ENCODE results near the gene CRBN. TPM values are rescaled to one million over a fixed set of nuclear protein-coding genes. Genes with fewer than 3 reads are reported as not detected.

Gene CRBN
- polyA plus RNA-seq, 1 of the 3 experiments (the other 2 are of a cell fraction) = 17.5 TPM

GRCh38 chr3:3126477-3127431 lies 52.7 kb downstream of the CRBN start, which contains the start of gene TRNT1 (continued):
- TF ChIP-seq TEAD4 (IDR thresholded peaks at IDR 0.05; ENCODE audit: borderline replicate concordance, insufficient read depth) = no peak
- TF ChIP-seq CHD2 (IDR thresholded peaks at IDR 0.05; ENCODE audit: low read length, partially characterized antibody) = no peak
- TF ChIP-seq EP300 (IDR thresholded peaks at IDR 0.05; ENCODE audit: borderline replicate concordance in 1 of 2, low read depth in 1 of 2, low read length in 1 of 2) = no peak
- no peak for TF ChIP-seq FOXM1 (IDR thresholded peaks at IDR 0.05; ENCODE audit: low read depth)
- no peak for TF ChIP-seq FOSL2 (IDR thresholded peaks at IDR 0.05; ENCODE audit: borderline replicate concordance, low read depth)
- no peak; the same call in 1 of the 2 replicates for TF ChIP-seq SIN3A (IDR thresholded peaks at IDR 0.05; ENCODE audit: borderline replicate concordance, low read depth, low read length)
- no peak for TF ChIP-seq GATA2 (CRISPR knock-in tag; IDR thresholded peaks at IDR 0.05)
- peak; percentile 78 for TF ChIP-seq MXI1 (IDR thresholded peaks at IDR 0.05; ENCODE audit: low read depth, low read length)
- peak; percentile 72 for TF ChIP-seq USF1 (IDR thresholded peaks at IDR 0.05; ENCODE audit: borderline replicate concordance, low read depth)
- TF ChIP-seq MEF2A (IDR thresholded peaks at IDR 0.05; ENCODE audit: borderline replicate concordance, low read depth) = no peak
- TF ChIP-seq POLR2AphosphoS5 (IDR thresholded peaks at IDR 0.05; ENCODE audit: low read depth, low read length) = peak; percentile 69
- TF ChIP-seq JUND (IDR thresholded peaks at IDR 0.05) = no peak
- TF ChIP-seq, protein P1, sequence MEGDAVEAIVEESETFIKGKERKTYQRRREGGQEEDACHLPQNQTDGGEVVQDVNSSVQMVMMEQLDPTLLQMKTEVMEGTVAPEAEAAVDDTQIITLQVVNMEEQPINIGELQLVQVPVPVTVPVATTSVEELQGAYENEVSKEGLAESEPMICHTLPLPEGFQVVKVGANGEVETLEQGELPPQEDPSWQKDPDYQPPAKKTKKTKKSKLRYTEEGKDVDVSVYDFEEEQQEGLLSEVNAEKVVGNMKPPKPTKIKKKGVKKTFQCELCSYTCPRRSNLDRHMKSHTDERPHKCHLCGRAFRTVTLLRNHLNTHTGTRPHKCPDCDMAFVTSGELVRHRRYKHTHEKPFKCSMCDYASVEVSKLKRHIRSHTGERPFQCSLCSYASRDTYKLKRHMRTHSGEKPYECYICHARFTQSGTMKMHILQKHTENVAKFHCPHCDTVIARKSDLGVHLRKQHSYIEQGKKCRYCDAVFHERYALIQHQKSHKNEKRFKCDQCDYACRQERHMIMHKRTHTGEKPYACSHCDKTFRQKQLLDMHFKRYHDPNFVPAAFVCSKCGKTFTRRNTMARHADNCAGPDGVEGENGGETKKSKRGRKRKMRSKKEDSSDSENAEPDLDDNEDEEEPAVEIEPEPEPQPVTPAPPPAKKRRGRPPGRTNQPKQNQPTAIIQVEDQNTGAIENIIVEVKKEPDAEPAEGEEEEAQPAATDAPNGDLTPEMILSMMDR (IDR thresholded peaks at IDR 0.05) = no peak
- TF ChIP-seq TCF12 (IDR thresholded peaks at IDR 0.05) = no peak
- peak; percentile 22; the same call in 1 of the 2 replicates for TF ChIP-seq NRF1 (IDR thresholded peaks at IDR 0.05; ENCODE audit: low read depth, low read length)
- no peak for TF ChIP-seq EZH2phosphoT487 (IDR thresholded peaks at IDR 0.05; ENCODE audit: borderline replicate concordance, low read depth)
- TF ChIP-seq GABPA (IDR thresholded peaks at IDR 0.05; ENCODE audit: low read depth) = peak; percentile 68
- peak; percentile 73 for TF ChIP-seq RFX5 (IDR thresholded peaks at IDR 0.05; ENCODE audit: low read length)

DNA sequence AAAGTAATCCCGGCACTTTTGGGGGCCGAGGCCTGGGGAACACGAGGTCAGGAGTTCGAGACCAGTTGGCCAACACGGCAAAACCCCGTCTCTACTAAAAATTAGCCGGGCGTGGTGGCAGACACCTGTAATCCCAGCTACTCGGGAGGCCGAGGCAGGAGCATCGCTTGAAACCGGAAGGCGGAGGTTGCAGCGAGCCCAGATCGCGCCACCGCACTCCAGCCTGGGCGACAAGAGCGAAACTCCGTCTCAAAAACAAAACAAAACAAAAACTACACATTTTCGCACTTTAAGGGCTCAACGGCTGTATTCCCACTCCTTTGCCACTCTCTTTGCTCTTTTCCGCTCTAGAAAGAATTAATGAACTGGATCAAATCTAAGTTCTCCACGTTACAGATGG lies 53.5 kb downstream of the CRBN start:
- Histone ChIP-seq H3K4me1 (ENCODE audit: control insufficient read depth in 1 of 2, insufficient read depth in 2 of 2, low read depth in 1 of 2, low read length in 1 of 2) (peaks cover 0 to 8% of the 10 kb centered on the region in 2 experiments; a peak in 2 of 4 replicates), H3K27ac (ENCODE audit: low read depth in 2 of 2, low read length in 1 of 2) (peak overlapping the region; percentile 90 to 92), H3K9me3 (no peaks in the 10 kb centered on the region), H3K4me3 (ENCODE audit: low read depth in 2 of 2, low read length in 1 of 2) (peak overlapping the region; percentile 92), H3K9ac (peak overlapping the region; percentile 97), H3K9me2 (no peaks in the 10 kb centered on the region), H4K20me1 (ENCODE audit: insufficient read depth) (no peaks in the 10 kb centered on the region), H2AFZ (ENCODE audit: low read depth) (peak overlapping the region; percentile 99), H3K4me2 (peak overlapping the region; percentile 93), H3F3A (replicated peaks; ENCODE audit: insufficient read depth) (peaks cover 4% of the 10 kb centered on the region), H3K36me3 (replicated peaks in 1 of 2; ENCODE audit: control insufficient read depth in 1 of 2, insufficient read depth in 2 of 2, low read length in 1 of 2) (peaks cover 16 to 23% of the 10 kb centered on the region in 2 experiments), H3K79me2 (ENCODE audit: insufficient read depth) (peaks cover 41% of the 10 kb centered on the region), H3K27me3 (ENCODE audit: insufficient read depth) (no peaks in the 10 kb centered on the region)
- 90% methylated on average over 24 of the region's 24 CpGs for WGBS (ENCODE audit: low lambda C conversion rate)
- ChIA-PET POLR2A (no interaction called here), CTCF (no interaction called here)
- no peak for DNase-seq
- TF ChIP-seq, protein P2, sequence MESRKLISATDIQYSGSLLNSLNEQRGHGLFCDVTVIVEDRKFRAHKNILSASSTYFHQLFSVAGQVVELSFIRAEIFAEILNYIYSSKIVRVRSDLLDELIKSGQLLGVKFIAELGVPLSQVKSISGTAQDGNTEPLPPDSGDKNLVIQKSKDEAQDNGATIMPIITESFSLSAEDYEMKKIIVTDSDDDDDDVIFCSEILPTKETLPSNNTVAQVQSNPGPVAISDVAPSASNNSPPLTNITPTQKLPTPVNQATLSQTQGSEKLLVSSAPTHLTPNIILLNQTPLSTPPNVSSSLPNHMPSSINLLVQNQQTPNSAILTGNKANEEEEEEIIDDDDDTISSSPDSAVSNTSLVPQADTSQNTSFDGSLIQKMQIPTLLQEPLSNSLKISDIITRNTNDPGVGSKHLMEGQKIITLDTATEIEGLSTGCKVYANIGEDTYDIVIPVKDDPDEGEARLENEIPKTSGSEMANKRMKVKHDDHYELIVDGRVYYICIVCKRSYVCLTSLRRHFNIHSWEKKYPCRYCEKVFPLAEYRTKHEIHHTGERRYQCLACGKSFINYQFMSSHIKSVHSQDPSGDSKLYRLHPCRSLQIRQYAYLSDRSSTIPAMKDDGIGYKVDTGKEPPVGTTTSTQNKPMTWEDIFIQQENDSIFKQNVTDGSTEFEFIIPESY (IDR thresholded peaks at IDR 0.05; ENCODE audit: borderline replicate concordance, low read depth) = no peak
- TF ChIP-seq, protein P3, sequence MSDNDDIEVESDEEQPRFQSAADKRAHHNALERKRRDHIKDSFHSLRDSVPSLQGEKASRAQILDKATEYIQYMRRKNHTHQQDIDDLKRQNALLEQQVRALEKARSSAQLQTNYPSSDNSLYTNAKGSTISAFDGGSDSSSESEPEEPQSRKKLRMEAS (IDR thresholded peaks at IDR 0.05; ENCODE audit: low read depth) = no peak
- TF ChIP-seq RAD21 (IDR thresholded peaks at IDR 0.05; ENCODE audit: low read length) (no peak), TCF12 (IDR thresholded peaks at IDR 0.05) (no peak), NRF1 (IDR thresholded peaks at IDR 0.05; ENCODE audit: low read depth, low read length) (no peak), TAF1 (IDR thresholded peaks at IDR 0.05; ENCODE audit: borderline replicate concordance, low read depth, low read length) (no peak), GABPA (IDR thresholded peaks at IDR 0.05; ENCODE audit: low read depth) (no peak), FOXM1 (IDR thresholded peaks at IDR 0.05; ENCODE audit: low read depth) (no peak), YY1 (IDR thresholded peaks at IDR 0.05; ENCODE audit: low read depth) (no peak), GATA2 (CRISPR knock-in tag; IDR thresholded peaks at IDR 0.05) (no peak), EZH2phosphoT487 (IDR thresholded peaks at IDR 0.05; ENCODE audit: borderline replicate concordance, low read depth) (no peak), MXI1 (IDR thresholded peaks at IDR 0.05; ENCODE audit: low read depth, low read length) (no peak)
- TF ChIP-seq, protein P4, sequence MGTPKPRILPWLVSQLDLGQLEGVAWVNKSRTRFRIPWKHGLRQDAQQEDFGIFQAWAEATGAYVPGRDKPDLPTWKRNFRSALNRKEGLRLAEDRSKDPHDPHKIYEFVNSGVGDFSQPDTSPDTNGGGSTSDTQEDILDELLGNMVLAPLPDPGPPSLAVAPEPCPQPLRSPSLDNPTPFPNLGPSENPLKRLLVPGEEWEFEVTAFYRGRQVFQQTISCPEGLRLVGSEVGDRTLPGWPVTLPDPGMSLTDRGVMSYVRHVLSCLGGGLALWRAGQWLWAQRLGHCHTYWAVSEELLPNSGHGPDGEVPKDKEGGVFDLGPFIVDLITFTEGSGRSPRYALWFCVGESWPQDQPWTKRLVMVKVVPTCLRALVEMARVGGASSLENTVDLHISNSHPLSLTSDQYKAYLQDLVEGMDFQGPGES (IDR thresholded peaks at IDR 0.05; ENCODE audit: low read depth, low read length) = no peak
